Cardiac fibroblast (primary cell): ENCODE measurements around the gene NUAK1.

Experiments
- DNase-seq, 2 donors: peaks; one replicate each; pipeline versions ENCODE4 v3.0.0 to v3.0.0-alpha.2; 2010; ENCODE audit warnings: low read depth in 2 of 2
- H3K4me3 ChIP-seq, 2 donors: replicated peaks in 1 of 2; 1 replicate in 1 of 2; 2 replicates in 1 of 2; pipeline ENCODE4 v1.5.1; 2011; ENCODE audit warnings: low read depth in 2 of 2, low read length in 2 of 2, mild to moderate bottlenecking in 2 of 2, moderate library complexity in 1 of 2
- CTCF ChIP-seq: IDR thresholded peaks from one replicate; pipeline ENCODE4 v1.5.1; 2011; ENCODE audit warnings: low read depth, mild to moderate bottlenecking, low read length, inconsistent platforms

The NUAK1 gene

GRCh38 chr12:106015646-106016045 lies 123.1 kb downstream of the NUAK1 start:
- no peak for DNase-seq
- no peak overlapping the region for H3K4me3 ChIP-seq
- no peak for TF ChIP-seq CTCF

GRCh38 chr12:106013941-106014340 lies 124.8 kb downstream of the NUAK1 start:
- no peak for TF ChIP-seq CTCF
- DNase-seq = no peak
- H3K4me3 ChIP-seq = no peak overlapping the region
